Airway epithelial cell (primary cell): ENCODE measurements around the gene STAT1. TPM values are rescaled to one million over a fixed set of nuclear protein-coding genes. Genes with fewer than 3 reads are reported as not detected.

ENCODE experiments used
- total RNA-seq: library from RNA; depleted of rRNA; stranded (reverse); fragments of >200 nt; gene quantifications from 2 replicates; pipeline ENCODE4 v1.2.3, GENCODE V29; 2015

STAT1 gene
- total RNA-seq = 29.0 and 40.3 TPM in 2 replicates

DNA sequence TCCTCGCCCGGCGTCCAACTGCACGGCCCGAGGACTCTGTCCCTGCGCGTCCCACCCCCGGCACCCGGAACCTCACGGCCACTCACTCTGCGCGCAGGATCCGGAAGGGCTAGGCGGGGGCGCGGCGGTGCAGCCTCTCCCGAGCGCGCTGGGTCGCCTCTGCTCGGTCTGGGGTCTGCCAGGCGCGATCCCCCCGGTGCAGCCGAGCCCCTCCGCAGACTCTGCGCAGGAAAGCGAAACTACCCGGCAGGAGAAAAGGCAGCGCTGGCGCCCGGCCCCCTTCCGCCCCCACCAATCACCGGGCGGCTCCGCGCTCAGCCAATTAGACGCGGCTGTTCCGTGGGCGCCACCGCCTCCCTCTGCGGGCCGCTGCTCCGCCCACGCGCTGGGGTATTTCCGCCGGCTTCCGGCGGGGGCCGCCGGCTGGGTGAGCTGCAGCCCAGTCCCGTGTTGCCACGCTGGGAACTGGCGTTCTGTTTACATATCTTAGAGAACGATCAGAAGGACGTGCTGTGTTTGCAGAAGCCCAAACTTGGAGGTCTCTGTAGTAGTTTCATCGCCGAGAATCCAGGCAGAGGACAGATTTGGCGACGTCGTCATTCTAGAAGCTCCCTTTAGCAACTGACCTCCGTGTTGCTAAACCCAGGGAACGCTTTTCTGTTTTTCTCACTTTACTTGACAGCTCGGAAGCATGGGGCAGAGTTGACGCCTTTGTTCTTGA is at the start of gene STAT1:
Gene STAT1 (minus strand): TSS at position 240 of the 721 bp plus-strand sequence. CDS start 4,168 bp downstream, outside the sequence.

Other genes with a start within 250 kb of the STAT1 start
- gene GLS, start 133.3 kb downstream of the STAT1 start, total RNA-seq = 40.1 and 48.7 TPM in 2 replicates
- gene STAT4, start 136.8 kb upstream of the STAT1 start, total RNA-seq = 2.6 and 3.9 TPM in 2 replicates
- 132 and 157 TPM in 2 replicates for gene MYO1B, start 231.2 kb upstream of the STAT1 start, total RNA-seq